Stimulated activated CD8-positive, alpha-beta memory T cell treated with anti-CD3 and anti-CD28 coated beads, Interleukin-12 subunit alpha, Interleukin-12 subunit beta, amount 100 ng/mL, for 1 hour (primary cell): ENCODE results near the gene LAYN.

Experiments
- DNase-seq: peaks from one replicate; pipeline ENCODE4 v3.0.0-alpha.2; 2020; ENCODE audit warnings: low read depth

LAYN gene

DNA sequence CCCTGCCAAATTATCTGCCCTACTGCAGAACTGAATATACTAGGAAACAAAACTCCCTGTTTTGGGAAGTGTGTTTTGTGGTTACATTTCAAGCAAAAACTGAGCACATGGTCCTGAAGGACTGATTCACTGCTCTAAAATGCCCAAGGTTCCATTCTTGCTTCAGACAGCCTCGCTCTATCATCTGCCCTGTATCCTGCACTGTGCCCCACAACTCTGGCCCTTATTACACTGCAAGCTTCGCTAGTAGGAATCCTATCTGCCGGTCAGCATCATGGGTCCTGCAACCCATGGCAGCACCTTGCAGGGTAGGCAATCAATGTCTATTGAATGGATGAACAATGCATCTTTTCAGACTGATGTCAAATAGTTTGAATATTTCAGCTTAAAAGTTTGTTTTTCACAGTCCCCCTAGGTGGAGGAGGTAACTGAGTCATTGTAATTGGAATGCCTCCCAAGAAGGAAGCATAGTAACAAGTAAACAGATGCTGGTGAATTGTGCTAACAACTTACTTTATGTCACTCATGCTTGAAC, 21.3 kb downstream of the LAYN start:
- DNase-seq = no peak

DNA sequence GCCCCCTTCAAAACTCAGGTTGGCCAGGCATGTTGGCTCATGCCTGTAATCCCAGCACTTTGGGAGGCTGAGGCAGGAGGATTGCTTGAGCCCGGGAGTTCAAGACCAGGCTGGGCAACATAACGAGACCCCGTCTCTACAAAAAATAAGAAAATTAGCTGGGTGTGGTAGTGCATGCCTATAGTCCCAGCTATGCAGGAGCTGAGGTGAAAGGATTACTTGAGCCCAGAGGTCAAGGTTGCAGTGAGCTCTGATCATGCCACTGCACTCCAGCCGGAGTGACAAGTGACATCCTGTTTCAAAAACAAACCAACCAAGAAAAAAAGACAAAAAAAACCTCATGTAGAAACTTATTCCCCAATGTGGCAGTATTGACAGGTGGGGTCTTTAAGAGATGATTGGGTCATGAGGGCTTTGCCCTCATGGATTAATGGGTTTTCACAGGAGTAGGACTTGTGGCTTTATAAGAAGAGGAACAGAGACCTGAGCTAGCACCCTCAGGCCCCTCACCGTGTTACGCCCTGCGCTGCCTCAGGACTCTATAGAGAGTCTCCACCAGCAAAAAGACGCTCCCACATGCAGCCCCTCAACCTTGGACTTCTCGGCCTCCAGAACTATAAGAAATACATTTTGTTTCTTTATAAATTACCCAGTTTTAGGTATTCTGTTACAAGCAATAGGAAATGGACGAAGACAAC, 22.3 kb downstream of the LAYN start:
- no peak for DNase-seq

DNA sequence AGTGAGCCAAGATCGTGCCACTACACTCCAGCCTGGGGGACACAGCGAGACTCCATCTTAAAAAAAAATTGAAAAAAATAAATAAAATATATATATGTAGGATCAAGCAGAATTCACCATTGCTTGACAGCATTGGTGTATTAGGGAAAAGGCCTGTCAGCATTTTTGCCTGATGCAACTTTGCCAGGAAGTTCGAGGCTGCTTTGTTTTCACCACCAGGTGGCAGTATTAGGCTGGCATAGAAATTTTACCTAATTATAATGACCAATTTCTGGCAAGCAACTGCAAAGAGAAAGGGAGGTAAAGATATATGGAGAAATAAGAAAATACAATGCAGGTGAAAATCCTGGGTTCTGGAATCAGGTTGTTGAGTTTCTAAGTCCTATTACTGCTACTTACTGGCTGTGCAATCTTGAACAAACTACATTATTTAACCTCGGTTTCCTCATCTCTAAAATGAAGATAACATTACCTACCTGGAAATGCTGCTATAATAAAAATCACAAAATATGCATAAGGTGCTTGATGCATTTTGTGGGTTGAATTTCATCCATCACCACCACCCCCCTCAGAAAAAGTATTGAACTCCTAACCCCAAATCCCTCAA, 24.7 kb downstream of the LAYN start:
- DNase-seq = peak; percentile 47

DNA sequence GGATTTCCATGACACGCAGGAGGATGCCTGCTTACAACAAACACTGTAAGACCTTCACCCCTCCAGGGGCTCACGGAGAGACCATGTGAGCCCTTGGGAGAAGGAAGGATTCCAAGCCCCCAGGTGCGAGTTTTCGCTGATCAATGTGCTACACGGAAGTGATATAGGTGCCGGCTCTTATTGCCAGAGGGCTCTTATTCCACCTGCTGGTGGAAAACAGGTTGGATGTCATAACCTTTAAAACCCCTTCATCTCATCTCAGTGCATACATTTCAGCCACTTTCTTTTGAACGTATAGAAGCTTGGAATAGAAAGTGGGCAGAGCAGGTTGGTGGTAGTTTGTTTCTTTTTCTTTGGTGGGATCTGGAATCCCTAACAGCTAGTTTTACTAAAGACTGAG, 25.8 kb downstream of the LAYN start:
- DNase-seq = no peak

DNA sequence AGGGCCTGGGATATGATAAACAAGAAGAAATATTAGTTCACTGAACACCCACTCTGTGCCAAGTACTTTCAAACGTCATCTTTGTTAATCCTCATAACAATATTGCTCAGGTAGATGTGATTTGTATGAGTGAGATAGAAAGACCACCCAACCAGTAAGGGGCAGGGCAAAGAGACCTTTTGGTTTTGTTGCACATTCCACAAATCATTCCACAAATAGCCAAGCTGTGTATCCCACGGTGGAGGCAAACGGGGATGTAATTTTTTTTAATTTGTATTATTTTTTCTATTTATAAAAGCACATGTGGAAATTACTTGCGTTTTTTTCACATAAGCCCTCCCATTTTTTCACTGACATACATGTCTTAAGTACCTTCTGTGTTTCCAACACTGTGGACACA, 29.0 kb downstream of the LAYN start:
- DNase-seq = no peak

DNA sequence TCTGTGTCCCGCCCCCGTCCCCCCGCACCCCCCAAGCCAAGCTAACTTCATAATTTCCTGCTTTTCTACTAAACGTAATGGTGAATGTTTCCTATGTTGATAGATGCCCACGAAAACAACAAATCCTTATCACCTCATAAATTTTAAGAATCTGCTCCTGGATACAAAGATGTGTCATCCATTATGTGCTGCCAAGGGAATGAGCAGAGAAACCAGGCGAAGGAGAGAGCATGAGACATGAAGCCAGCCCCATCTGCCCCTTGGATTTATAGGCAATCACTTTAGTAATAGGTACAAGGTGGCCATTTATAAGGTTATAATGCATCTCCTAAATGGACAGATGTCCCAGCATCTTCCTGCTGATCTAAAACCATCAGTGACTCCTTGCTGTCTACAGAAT, 30.3 kb downstream of the LAYN start:
- no peak for DNase-seq

DNA sequence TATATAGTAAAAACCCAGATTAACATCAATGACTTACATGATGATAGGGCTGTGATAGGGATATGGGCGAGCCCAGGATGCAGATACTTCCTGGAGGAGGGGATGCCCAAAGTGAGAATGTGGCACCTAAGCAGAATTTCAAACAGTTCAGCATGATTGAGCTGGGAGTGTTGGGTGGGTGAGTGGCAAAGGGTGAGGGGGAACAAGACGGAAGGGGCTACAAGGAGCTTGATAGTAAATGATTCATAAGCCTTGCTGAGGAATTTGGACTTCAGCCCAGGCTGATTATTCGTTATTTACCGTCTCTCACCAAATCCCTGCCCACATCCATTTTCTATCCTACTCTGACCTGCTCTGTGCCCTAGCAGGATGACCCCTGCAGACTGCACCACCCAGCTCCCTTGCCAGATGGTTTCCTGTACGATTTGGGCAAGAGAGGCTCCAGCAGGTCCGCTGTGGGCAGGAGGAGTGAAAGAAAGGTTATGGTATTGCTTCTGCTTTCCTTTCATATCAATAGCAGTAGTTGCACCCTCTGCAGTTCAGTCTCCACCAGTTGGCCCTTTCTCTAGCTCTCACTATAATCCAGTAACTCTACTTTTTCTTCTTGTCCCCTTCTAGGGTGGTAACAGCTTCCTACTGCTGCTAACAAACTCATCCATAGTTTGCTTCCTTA, 31.4 kb downstream of the LAYN start:
- no peak for DNase-seq

DNA sequence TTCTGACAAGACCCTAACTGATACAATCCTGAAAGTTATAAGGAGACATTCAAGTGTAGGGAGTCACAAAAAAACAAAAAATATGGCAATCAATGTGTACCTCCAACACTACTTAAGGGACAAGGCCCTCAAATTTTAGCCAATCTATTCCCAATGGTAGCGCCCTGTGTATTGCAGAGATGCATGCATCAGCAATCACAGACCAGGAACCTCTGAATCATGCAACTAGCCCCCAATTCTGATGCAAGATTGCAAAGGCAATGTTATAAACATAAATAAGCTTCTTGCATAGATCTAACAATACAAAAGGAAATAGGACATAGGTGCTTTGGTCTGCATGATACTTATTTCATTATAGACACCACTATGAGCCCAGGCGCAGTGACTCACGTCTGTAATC, 32.1 kb downstream of the LAYN start:
- no peak for DNase-seq

DNA sequence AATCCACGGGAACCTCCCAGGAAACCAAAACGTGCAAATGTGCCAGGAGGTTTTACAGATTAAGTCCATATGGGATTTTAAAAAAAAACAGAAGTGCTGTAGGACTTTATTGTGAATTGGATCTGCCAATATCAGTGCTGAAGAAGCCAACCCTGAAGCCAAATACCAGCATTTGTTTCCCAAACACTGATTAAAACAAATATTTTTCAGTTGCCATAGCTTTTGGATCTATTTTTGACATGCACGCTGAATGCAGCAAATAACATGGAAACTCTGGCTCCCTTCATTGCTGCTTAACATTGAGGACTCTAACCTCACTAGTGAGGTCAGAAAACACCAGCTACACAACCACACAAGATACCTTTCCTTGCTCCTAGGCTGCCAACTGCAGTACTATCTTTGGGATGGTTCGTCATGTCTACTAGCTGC, 33.3 kb downstream of the LAYN start:
- DNase-seq = no peak

DNA sequence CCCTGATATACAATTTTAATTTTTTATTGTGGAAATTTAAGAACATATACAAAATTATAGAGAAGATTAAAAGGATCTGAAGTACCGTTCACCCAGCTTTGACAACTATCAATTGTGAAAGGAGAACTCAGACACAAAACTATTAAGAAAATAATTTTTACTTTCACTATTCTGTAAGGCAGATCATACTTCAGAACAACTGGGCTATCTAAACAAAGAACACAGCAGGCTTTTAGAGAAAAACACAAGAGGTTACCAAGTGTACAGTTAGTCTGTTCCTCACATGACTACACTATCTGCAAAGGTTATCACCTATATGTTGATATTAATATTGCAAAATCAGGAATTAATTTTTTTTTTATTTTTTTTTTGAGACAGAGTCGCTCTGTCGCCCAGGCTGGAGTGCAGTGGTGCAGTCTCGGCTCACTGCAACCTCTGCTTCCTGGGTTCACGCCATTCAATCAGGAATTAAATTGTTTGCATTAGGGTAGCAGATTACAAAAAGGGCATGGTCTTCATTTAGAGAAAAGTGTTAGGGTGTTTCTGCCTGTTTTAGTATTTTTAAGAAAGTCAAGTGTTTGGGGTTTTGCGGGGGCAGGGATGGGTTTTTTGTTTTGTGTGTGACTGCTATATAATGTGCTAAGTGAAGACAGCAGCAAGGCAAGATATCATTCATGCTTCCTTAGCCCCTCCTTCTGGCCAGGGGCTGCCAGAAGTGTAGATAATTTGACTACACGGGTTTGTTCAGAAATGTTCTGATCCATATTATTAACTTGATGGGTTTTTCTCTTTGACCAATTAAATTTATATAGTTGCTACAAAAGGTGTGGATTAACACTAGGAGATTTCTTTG, 34.1 kb downstream of the LAYN start:
- DNase-seq = no peak

DNA sequence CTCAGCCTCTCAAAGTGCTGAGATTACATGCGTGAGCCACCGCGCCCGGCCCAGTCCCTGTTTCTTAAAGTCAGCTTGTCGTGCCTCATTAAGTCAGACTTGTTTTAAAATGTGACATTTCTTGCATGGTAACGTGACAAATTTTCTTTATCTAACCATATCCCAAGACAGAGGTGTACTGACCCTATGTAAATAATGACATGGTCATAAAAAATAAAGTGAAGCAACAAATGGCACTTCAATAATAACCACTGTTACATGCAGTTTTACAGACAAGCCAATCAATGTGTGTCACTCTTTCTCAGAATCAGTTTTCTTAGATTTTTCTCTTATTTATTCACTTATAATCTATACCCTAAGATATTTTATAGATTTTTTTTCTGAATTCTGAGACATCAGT, 35.2 kb downstream of the LAYN start:
- no peak for DNase-seq

DNA sequence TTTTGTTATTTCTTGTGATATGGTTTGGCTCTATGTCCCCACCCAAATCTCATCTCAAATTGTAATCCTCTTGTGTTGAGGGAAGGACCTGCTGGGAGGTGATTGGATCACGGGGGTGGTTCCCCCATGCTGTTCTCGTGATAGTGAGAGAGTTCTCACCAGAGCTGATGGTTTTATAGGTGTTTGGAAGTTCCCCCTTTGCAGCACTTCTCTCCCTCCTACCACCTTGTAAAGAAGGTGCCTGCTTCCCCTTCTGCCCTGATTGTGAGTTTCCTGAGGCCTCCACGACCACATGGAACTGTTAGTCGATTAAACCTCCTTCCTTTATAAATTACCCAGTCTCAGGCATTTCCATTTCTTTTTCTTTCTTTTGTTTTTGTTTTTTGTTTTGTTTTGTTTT, 37.3 kb downstream of the LAYN start:
- DNase-seq = no peak

DNA sequence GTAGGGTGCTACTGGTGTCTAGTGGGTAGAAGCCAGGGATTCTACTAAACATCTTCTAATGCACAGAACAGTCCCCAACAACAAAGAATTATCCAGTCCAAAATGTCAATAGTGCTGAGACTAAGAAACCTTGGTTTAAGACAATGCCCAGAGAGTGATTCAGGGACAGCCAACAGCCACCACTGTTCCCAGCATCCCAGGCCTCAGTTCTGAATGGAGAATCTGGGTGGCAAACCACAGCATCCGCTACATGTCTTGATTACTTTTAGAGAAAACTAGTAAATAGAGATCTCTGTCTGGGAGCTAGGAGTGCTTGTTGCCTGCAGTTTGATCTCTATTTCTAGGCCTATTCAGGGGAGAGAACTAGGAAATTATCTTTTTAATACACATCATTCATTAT, 40.8 kb downstream of the LAYN start:
- DNase-seq = no peak

DNA sequence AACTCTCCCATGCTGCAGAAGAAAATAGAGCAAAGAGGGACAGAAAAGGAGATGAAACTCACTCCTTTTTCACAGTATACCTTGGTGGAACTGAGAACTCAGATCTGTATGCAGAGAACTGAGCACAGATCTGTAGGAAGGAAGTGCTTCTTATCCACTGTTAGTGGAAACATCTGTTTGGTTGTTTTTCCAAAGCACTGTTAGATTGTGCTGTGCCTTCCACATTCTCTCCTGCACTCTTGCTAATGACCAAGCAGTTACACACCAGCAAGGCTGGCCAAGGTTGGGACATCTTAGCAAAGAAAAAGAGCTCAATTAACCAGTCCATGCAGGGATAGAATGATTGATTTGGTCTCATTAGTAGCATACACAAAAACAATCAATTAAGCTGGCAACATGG, 41.6 kb downstream of the LAYN start:
- DNase-seq = no peak

DNA sequence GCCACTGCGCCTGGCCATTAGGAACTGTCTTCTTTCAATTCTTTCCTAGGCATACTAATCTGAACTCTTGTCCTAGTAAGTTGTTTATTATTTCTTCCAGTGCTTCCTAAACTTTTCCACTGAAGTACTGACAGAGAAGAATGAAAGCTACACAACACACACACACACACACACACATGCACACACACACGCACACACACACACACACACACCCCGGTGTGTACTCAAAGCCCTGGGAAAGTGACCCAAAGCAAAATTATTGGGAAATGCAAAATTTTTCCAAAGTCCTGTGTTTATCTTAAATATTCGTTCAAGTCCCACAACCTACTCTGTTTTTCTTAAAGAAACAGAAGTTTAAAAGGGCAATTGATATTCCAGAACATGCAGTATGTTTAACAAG, 42.4 kb downstream of the LAYN start:
- no peak for DNase-seq

DNA sequence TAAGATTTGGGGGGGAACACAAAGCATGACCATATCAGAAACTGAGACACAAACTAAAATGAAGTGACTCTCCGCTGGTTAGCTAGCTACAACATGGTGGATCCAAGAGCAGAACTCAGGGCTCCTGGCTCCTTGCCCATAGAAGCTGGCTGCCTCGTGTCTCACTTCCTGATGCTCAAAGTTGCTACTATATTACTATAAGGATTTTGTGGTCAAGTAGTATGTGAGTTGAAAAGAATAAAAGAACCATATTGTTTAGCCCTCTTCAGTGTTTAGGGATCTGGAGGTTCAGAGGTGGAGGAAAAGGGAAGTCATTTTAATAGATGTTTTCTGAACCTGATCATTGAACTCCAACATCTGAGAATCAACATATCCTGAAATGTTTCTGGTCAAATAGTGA, 44.9 kb downstream of the LAYN start:
- no peak for DNase-seq

DNA sequence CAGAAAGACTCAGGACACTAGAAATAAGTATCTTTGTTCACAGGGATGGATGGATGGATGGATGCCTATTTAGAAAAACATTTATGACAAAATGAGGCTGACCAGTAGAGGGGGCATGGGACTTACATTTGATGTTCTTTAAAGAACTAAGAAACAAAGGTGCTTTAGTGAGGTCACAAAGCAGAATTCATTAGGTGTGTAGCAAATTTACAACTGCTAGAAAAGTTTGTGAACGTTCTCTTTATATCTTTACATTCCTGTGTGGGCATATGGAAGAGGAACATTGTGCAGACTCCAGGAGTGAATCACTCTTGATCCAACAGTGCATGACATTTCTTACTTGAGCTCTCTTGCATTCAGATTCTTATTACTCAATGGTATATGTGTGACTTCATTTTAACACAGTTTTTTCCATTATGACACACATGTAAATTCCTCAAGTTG, 45.9 kb downstream of the LAYN start:
- DNase-seq = peak; percentile 46

DNA sequence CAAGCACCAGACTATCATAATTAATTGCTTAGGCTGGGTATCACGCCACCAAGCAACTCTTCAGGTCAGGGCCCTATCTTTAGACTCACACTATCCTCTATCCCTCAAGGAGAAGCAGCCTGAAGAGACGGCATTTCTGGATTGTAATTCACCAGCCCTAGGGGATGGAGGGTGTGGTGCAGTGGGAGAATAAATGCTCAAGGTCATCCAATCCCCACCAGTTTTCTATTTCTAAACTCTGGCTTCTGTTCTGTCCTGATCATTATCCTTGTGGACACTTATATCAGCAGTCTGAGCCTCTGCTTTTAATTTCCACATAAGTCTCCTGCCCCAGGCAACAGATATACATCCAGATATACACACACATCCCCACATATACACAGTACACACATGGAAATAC, 48.6 kb downstream of the LAYN start:
- DNase-seq = no peak

DNA sequence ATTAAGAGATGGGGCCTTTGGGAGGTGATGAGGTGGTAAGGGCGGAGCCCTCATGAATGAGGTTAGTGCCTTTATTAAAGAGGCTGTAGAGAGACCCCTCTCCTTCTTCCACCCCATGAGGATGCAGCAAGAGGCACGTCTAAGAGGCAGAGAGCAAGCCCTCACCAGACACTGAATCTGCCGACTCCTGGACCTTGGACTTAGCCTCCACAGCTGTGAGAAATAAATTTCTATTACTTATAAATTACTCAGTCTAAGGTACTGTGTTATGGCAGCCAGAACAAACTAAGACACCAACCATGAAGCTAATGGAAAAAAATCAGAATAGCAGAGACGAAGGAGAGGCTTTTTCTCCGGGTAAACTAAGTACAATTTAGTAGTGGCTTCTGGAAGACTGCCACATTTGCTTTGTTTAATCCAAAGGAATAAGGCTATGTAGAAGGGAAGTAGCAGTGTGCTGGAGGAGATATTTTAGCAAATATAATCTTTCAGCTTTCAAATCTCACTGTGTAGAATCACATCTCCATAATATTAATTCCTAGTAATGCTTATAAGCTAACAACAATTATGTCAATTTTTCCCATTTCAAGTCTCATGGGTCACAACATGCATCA, 49.5 kb downstream of the LAYN start:
- DNase-seq = no peak

DNA sequence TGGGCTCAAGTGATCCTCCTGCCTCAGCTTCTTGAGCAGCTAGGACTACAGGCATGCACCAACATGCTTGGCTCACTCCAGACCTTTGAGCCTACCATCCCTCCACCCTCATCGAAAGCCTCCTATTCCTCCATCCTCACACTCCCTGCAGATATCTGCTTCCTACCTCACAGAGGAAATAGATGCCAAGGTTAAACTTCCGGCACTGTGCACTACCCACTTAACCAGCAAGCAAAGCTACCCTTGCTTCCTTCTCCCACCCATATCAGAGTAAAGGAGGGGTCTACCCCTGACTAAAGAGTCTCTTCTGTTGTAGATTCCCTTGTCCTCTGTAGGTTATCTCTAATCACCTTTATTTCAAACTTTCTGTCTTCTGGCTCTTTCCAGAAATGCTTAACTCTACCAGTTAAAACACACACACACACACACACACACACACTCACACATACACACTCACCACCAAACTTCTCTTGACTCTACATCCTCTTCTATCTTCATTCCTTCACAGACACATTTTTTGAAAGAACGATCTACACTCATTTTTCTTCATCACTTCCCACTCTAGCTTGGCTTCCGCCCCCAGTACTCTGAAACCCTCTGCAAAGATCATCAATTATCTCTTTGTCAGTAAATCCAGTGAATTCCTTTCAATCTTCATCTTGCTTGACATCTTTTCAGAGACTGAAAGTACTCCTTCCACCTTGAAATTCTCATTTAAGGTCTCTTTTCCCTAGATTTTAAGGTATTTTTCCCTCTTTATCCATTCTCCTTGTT, 50.9 kb downstream of the LAYN start:
- DNase-seq = no peak

DNA sequence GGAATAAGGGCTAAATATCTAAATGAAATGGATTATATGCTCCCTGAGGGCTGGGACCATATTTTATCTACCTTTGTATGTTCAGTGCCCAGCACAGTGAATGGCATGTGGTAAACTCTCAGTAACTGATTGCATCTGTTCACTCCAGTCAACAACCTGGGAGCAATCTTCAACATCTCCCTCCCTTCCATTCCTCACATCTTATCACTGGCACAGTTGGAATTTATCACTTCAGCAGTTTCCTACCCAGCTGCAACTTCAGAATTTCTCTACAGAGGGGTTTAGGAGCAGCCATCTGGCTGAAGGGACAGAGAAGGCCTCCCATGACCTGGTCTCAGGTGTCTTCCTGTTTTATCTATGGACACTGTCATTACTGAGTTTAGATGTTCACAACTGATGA, 52.0 kb downstream of the LAYN start:
- DNase-seq = no peak
